Muscle of leg (tissue), 11 donors: ENCODE measurements around the gene SMCP. TPM values are rescaled to one million over a fixed set of nuclear protein-coding genes. Genes with fewer than 3 reads are reported as not detected.
A peak's percentile ranks its signal among the peaks of the same experiment; 100 is the strongest.

Source experiments
- DNase-seq: peaks from one replicate; pipeline ENCODE4 v3.0.0; 2013
- H3K27ac ChIP-seq: one replicate; pipeline ENCODE4 v1.5.1; 2013; ENCODE audit warnings: mild to moderate bottlenecking, low read length, control low read depth
- H3K27me3 ChIP-seq: one replicate; pipeline ENCODE4 v1.6.1; 2013; ENCODE audit warnings: low read length; ENCODE audit not compliant: control insufficient read depth, insufficient read depth
- H3K36me3 ChIP-seq: one replicate; pipeline ENCODE4 v1.6.1; 2013; ENCODE audit warnings: low read length; ENCODE audit not compliant: control insufficient read depth, insufficient read depth
- H3K4me1 ChIP-seq: one replicate; pipeline ENCODE4 v1.6.1; 2013; ENCODE audit warnings: low read length; ENCODE audit not compliant: control insufficient read depth, insufficient read depth
- H3K4me3 ChIP-seq: one replicate; pipeline ENCODE4 v1.5.1; 2013; ENCODE audit warnings: low read length, control low read depth
- H3K9me3 ChIP-seq: replicated peaks from 2 replicates; pipeline ENCODE4 v1.6.1; 2013; ENCODE audit warnings: low read depth, low read length; ENCODE audit not compliant: control insufficient read depth
- WGBS: methylation state at CpG from one replicate; pipeline ENCODE4 v1.1.5; 2013; ENCODE audit warnings: missing lambda C conversion rate; ENCODE audit not compliant: insufficient coverage; 5-methylcytosine and 5-hydroxymethylcytosine counted together
- polyA plus RNA-seq, 8 donors: library from polyadenylated mRNA; unstranded; fragments of 120-200 nt; gene quantifications; one replicate each; pipeline versions ENCODE4 v1.2.1 to v1.2.3, GENCODE V29; 2013; ENCODE audit warnings: inconsistent platforms in 1 of 8, low replicate concordance in 1 of 8; ENCODE audit not compliant: insufficient read length in 8 of 8, insufficient read depth in 1 of 8
- total RNA-seq: library from RNA; stranded (reverse); fragments of 120-200 nt; gene quantifications from one replicate; pipeline ENCODE4 v1.2.4, GENCODE V29; 2013

The SMCP gene
- total and polyA plus RNA-seq, 9 donors: not detected

DNA sequence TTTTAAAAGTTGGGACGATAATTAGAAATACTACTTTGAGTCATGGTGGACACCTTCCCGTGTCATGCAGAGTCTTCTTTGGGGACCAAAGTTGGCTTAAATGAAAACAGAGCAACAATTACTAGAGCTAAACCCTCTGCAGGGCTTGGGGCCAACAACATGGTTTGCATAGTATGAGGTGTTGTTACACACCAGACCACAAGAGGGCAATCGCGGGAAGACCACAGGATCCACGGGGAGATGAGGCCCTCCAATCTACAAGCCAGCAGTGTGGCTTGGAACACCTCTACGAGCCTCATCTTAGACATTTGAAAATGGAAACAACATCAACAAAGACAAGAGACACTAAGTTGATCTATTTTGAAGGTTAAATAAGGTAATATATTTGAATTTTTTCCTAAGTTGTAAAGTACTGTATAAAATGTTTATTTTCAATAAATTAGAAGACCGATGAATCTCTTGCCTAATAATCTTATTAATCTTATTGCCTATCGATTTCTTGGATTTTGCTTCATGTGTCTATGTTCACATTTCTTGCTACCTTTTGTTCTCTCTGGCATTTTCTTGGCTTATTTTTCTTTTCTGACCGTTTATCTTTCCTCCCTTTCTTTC, 8.2 kb upstream of the SMCP start:
- Histone ChIP-seq H3K36me3 (no peaks in the 10 kb centered on the region), H3K27ac (no peak overlapping the region), H3K27me3 (no peaks in the 10 kb centered on the region), H3K4me1 (no peaks in the 10 kb centered on the region), H3K9me3 (no peaks in the 10 kb centered on the region), H3K4me3 (no peak overlapping the region)
- WGBS: 100% methylated on average over 2 of the region's 9 CpGs
- peak; percentile 66 for DNase-seq

DNA sequence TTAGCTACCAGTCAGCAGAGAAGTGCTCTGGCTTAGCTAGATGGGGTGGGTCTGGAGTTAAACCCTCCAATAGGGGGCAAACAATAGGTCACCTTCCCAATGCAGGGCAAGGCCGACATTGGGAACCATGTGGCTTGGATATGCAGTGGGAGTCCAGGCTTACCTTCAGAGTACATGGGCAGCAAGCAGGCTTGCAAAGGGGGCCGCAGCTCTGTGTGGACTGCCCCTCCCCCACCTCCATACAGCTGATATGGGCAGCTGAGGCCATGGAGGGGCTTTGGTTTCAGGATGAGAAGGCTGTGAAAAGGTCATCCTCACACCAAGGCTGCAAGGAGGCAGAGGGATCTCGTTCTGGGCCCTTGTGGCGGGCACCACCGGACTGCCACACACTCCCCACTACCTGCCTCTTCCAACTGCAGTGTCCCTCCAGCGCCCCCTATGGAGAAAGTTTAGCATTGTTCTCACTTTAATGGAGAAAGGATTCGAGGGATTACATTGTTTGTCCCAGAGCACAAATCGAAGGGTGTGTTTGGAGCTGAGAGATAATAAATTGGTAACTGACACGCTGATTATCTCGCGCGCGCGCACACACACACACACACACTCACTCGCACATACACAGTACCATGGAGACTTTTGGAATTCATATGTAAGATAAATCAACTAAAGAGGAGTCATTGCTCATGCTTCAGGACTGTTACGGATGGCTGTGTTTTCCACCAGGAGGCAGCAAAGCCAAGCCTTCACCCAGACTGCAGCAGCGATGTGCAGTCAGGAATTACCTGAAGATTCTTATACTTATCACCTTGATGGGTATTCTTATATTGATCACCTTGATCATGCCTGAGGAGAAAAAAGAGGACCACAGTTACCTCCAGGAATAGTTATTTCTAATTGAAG, 7.0 kb upstream of the SMCP start:
- H3K27ac ChIP-seq: no peak overlapping the region
- H3K9me3 ChIP-seq: no peaks in the 10 kb centered on the region
- DNase-seq: peak; percentile 2
- no peaks in the 10 kb centered on the region for H3K27me3 ChIP-seq
- H3K4me1 ChIP-seq: no peaks in the 10 kb centered on the region
- H3K4me3 ChIP-seq: no peak overlapping the region
- no peaks in the 10 kb centered on the region for H3K36me3 ChIP-seq
- WGBS: no CpG with 5 or more reads among the region's 17 CpGs

DNA sequence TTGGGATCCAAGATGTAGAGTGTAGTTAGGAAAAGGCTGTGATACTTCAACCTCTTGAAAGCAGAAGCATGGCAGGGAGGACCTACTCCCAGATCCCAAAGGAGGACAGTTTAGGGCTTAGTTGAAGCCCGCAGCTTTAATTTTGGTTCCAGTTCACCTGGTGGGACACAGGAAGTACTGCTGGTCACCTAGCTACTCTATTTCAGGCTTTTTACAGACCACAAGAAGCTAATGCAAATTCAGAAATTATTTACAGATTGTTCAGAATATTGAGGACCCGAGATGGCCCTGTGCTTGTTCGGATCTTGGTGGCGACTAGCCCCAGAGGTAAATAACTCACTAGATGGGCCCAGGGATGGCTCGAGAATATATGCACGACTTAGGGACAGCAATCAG, 6.4 kb upstream of the SMCP start:
- DNase-seq: no peak
- H3K36me3 ChIP-seq: no peaks in the 10 kb centered on the region
- H3K4me1 ChIP-seq: no peaks in the 10 kb centered on the region
- H3K4me3 ChIP-seq: no peak overlapping the region
- no peak overlapping the region for H3K27ac ChIP-seq
- H3K9me3 ChIP-seq: no peaks in the 10 kb centered on the region
- WGBS: 93% methylated on average over 5 of the region's 6 CpGs
- no peaks in the 10 kb centered on the region for H3K27me3 ChIP-seq

DNA sequence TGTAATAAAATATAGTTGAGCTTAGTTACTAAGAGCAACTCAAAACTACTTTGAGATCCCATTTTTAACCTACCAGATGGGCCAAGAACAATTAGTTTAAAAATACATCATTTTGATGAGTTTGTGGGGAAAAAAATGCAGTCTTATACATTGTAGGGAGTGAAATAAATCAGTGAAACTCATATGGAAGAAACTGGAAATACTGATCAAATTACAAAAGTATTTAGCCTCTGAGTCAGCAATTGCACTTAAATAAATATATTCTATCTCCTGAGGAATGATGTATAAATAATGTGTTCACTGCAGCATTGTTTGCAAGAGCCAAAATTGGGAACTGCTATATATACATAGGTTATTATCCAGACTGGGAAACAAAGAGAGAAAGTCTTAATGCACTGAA, 4.6 kb upstream of the SMCP start:
- no peaks in the 10 kb centered on the region for H3K9me3 ChIP-seq
- no peaks in the 10 kb centered on the region for H3K36me3 ChIP-seq
- no peak overlapping the region for H3K27ac ChIP-seq
- peak; percentile 50 for DNase-seq
- no peak overlapping the region for H3K4me3 ChIP-seq
- no peaks in the 10 kb centered on the region for H3K27me3 ChIP-seq
- H3K4me1 ChIP-seq: no peaks in the 10 kb centered on the region

DNA sequence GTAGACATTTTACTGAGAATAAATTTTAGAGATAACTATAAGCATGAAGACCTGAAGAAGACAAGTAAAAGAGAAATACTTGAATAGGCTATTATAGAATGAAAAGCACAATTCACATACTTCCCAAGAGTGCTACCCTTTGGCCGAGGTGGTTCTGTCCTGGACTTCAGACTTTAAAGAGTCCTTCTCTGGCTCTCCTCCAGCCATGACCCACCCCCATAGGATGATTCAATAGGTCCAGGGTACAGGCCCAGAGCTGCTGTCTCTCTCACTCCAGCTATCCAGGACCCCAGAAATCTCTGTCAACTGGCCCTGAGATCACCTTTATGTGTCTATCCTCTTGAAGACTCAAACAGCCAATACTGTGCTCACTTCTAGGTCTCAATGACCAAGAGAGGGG, 1.3 kb upstream of the SMCP start:
- Histone ChIP-seq H3K9me3 (no peaks in the 10 kb centered on the region), H3K36me3 (no peaks in the 10 kb centered on the region), H3K27me3 (no peaks in the 10 kb centered on the region), H3K4me3 (no peak overlapping the region), H3K4me1 (no peaks in the 10 kb centered on the region), H3K27ac (no peak overlapping the region)
- 63% methylated on average over 1 of the region's 1 CpG for WGBS
- no peak for DNase-seq

DNA sequence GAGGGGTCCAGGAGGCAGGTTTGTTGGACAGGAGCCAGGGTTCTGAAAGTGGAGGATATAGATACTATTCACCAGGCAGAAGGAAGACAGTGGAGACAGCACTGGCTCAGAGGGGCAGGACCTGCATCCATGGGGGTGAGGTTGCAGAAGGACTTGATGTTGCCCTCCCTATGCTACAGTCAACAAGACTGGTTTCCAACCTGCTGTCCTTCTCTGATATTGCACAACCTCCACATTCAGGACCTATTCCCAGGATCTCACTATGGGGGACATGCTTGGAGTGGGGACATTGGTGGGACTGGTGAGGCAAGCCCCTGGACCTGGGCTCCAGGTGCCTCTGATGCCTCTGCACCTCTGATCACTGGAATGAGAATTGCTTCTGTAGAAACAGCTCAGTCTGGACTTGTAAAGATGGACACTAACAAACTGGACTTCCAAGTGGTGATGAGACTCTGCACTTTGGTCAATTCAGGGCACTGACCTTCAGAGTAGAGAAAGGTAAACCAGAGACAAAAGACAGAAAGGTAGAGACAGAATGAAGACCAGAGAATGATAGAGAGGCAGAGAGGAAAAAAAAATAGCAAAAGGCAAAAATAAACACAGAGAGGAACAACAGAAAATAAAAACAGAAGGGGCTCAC, 1.6 kb downstream of the SMCP start:
- H3K27ac ChIP-seq: no peak overlapping the region

DNA sequence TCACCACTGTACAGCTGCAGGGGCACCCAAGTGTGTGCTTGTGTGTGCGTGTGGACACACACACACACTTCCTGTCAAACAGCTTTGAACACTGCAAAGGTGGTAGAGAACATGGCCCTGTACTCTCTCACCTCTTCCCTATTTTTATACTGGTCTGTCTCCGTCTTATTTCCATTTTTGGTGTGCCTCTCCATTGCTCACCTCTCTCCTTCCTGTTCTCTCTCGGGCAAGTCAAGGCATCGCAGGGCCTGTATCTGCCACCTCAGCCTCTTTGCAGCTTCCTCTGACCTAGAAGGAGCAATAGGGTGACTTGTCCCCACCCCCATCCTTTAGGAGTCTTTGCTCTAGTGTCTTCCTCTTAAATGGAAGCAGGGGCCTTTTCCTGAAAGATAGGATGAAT, 2.2 kb downstream of the SMCP start:
- H3K9me3 ChIP-seq: no peaks in the 10 kb centered on the region
- no peaks in the 10 kb centered on the region for H3K4me1 ChIP-seq
- H3K27ac ChIP-seq: no peak overlapping the region
- 97% methylated on average over 3 of the region's 4 CpGs for WGBS
- H3K36me3 ChIP-seq: no peaks in the 10 kb centered on the region
- H3K27me3 ChIP-seq: no peaks in the 10 kb centered on the region
- no peak overlapping the region for H3K4me3 ChIP-seq
- DNase-seq: no peak

More for the DNA sequence above, 1.6 kb downstream of the SMCP start:
- Histone ChIP-seq H3K4me3 (no peak overlapping the region), H3K9me3 (no peaks in the 10 kb centered on the region), H3K36me3 (no peaks in the 10 kb centered on the region), H3K4me1 (no peaks in the 10 kb centered on the region), H3K27me3 (no peaks in the 10 kb centered on the region)
- DNase-seq: no peak

DNA sequence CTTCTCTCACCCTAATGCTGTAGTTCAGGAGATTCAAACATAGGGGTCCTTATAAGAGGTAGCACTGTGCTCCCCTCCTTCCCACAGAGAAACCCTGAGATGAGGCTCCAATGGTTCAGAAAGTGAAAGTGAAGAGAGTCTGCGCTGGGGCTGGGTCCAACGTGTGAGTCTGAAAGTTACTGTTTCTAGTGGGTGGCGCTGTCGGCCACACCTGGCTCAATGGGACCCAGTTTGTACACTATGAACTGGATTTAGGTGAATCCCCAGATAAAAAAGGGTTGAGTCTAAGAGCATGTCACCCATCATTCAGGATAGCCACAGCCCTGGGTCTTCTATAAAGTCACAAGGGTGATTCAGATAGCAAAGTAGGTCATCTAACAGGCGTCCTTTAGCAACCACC, 2.8 kb downstream of the SMCP start:
- no peaks in the 10 kb centered on the region for H3K9me3 ChIP-seq
- H3K36me3 ChIP-seq: no peaks in the 10 kb centered on the region
- H3K27me3 ChIP-seq: no peaks in the 10 kb centered on the region
- H3K27ac ChIP-seq: no peak overlapping the region
- DNase-seq: no peak
- no peaks in the 10 kb centered on the region for H3K4me1 ChIP-seq
- 74% methylated on average over 4 of the region's 5 CpGs for WGBS
- H3K4me3 ChIP-seq: no peak overlapping the region

DNA sequence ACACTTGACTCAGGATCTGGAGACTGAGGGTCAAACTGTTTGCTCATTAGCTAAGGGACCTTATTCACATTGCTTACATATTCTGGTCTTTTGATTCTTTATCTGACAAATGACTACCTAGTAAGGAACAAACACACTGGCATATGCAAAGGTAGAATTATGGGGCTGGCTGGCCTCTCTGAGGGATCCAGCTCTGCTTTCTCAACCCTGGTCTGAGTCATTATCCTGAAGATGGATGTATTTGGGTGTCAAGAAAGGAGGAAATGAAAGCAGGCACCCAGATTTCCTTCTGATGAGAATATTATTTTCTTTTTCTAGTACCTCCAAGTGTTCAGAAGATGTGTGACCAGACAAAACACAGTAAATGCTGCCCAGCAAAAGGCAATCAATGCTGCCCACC, 6.0 kb downstream of the SMCP start:
- H3K27ac ChIP-seq: no peak overlapping the region
- H3K27me3 ChIP-seq: no peaks in the 10 kb centered on the region
- no peaks in the 10 kb centered on the region for H3K4me1 ChIP-seq
- no peaks in the 10 kb centered on the region for H3K9me3 ChIP-seq
- no peaks in the 10 kb centered on the region for H3K36me3 ChIP-seq
- H3K4me3 ChIP-seq: no peak overlapping the region
- DNase-seq: no peak

DNA sequence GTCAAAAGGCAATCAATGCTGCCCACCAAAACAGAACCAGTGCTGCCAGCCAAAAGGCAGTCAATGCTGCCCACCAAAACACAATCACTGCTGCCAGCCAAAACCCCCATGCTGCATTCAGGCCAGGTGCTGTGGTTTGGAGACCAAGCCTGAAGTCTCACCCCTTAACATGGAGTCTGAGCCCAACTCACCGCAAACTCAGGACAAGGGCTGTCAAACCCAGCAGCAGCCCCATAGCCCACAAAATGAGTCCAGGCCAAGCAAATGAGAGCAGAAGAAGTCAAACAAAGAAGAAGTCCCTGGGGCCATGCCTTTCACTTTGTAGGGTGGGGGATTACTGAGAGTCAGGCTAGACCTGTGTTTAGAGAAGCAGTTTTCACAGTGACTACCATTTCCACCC, 6.4 kb downstream of the SMCP start:
- no peaks in the 10 kb centered on the region for H3K36me3 ChIP-seq
- DNase-seq: no peak
- WGBS: no CpG with 5 or more reads among the region's 1 CpG

More for the DNA sequence above, 6.4 kb downstream of the SMCP start:
- Histone ChIP-seq H3K4me3 (no peak overlapping the region), H3K9me3 (no peaks in the 10 kb centered on the region), H3K27ac (no peak overlapping the region), H3K27me3 (no peaks in the 10 kb centered on the region), H3K4me1 (no peaks in the 10 kb centered on the region)
